ENCODE data around the gene TMEM74B.

Gene TMEM74B

DNA sequence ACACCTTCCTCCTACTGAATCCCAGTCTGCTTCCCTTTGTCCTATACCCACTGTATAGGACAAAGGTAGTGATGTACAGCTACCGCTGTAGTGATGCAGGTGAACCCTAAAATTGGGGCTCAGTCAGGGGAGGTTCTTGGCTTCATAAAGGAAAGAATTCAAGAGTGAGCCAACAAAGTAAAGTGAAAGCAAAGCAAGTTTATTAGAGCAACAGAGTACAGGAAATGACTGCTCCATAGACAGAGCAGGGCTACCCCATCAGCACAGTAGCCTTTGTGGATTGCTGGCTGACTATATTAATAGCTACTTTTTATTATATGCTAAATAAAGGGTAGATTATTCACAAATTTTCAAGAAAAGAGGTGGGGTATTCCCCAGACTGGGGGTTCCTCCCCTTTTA is 15.2 kb upstream of the TMEM74B start:
- TF ChIP-seq, protein P1, sequence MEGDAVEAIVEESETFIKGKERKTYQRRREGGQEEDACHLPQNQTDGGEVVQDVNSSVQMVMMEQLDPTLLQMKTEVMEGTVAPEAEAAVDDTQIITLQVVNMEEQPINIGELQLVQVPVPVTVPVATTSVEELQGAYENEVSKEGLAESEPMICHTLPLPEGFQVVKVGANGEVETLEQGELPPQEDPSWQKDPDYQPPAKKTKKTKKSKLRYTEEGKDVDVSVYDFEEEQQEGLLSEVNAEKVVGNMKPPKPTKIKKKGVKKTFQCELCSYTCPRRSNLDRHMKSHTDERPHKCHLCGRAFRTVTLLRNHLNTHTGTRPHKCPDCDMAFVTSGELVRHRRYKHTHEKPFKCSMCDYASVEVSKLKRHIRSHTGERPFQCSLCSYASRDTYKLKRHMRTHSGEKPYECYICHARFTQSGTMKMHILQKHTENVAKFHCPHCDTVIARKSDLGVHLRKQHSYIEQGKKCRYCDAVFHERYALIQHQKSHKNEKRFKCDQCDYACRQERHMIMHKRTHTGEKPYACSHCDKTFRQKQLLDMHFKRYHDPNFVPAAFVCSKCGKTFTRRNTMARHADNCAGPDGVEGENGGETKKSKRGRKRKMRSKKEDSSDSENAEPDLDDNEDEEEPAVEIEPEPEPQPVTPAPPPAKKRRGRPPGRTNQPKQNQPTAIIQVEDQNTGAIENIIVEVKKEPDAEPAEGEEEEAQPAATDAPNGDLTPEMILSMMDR (IDR thresholded peaks at IDR 0.05): no peak
- intact Hi-C loops (cut with DNase I; ENCODE audit: low total_unique reads): no loop called here
- H3K4me3 ChIP-seq: no peak overlapping the region
- no peak overlapping the region for H3K27ac ChIP-seq
- no peaks in the 10 kb centered on the region for H3K36me3 ChIP-seq
- no peaks in the 10 kb centered on the region for H3K4me1 ChIP-seq
- no peak for DNase-seq
- peaks cover 0 to 5% of the 10 kb centered on the region in 2 donors for H3K27me3 ChIP-seq
- no peaks in the 10 kb centered on the region for H3K9me3 ChIP-seq

DNA sequence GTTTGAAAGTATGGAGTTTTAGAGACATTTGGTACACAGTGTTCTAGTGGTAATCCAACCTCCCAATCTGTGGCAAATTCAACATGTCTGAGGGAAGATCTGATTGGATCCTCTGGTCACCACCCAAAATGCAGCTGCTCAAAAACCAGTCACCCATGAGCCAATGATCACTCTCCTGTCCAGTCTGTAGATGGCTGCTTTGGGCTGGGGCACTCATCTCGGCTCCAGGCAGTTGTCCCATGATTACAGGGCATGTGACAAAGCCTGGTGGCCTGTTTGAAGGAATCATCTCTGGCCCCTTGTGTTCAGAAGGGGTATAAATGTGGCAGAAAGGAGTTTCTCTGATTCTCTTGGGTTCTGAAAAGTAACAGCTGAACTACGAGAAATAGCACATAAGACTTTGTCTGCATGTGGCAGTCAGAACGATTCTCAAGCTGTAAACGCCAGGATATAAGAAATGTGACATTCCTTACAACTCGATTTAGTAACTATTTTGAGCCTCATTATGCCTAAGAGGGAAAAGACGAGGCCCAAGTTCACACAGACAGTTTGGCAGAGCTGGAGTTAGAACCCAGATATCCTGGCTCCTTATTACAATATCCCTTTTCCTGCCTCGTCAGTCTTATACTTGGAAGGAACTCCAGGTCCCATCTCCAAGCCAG is 14.6 kb upstream of the TMEM74B start:
- no peak for DNase-seq
- intact Hi-C loops (cut with DNase I; ENCODE audit: low total_unique reads): no loop called here
- H3K27me3 ChIP-seq: peaks cover 0 to 5% of the 10 kb centered on the region in 2 donors
- TF ChIP-seq, protein P1 (IDR thresholded peaks at IDR 0.05): no peak
- no peak overlapping the region for H3K4me3 ChIP-seq
- H3K4me1 ChIP-seq: no peaks in the 10 kb centered on the region
- no peak overlapping the region for H3K27ac ChIP-seq
- no peaks in the 10 kb centered on the region for H3K9me3 ChIP-seq
- no peaks in the 10 kb centered on the region for H3K36me3 ChIP-seq

DNA sequence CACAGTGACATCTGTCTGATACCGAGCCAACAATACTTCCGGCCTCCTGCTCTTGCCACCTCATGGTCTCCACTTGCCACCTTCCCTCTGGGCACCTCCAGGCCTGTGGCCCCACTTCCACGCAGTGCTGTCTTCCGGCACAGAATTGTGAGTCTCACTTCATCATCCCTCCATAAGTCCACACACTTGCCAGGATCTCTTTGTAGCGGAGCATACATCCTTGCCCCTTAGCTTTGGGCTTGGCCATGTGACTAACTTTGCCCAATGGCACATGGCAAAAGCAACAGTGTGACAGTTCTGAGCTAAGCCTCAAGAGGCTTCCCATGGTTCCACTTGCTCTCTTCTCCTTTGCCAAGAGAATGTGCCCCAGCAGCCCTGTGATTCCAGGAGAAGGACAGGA is 14.0 kb upstream of the TMEM74B start:
- TF ChIP-seq, protein P1 (IDR thresholded peaks at IDR 0.05): no peak
- no peak overlapping the region for H3K4me3 ChIP-seq
- H3K27ac ChIP-seq: no peak overlapping the region
- H3K4me1 ChIP-seq: no peaks in the 10 kb centered on the region
- H3K27me3 ChIP-seq: peaks cover 0 to under 1% of the 10 kb centered on the region in 2 donors
- intact Hi-C loops (cut with DNase I; ENCODE audit: low total_unique reads): no loop called here
- H3K36me3 ChIP-seq: no peaks in the 10 kb centered on the region
- H3K9me3 ChIP-seq: no peaks in the 10 kb centered on the region
- DNase-seq: no peak

DNA sequence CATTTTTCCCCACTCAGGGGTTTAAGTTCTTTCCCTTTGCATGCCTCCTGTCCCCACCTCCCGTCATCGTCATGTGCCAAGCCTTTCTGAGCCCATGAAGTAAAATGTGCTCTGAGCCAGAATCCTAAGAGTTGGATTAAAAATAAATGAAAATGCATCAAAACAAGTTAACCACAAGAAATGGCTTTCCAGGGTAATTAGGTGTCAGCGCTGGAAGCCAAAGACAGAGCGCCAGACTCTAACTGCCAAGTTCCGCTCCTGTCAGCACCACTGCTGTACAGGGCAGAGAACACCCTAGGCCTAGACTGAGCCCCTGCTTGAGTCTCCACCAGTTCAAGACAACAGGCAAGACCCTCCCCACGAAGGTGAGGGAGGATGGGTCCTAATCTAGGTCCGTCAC is 13.0 kb upstream of the TMEM74B start:
- TF ChIP-seq, protein P1 (IDR thresholded peaks at IDR 0.05): no peak
- H3K9me3 ChIP-seq: no peaks in the 10 kb centered on the region
- intact Hi-C loops (cut with DNase I; ENCODE audit: low total_unique reads): no loop called here
- H3K27ac ChIP-seq: no peak overlapping the region
- H3K4me3 ChIP-seq: no peak overlapping the region
- H3K4me1 ChIP-seq: no peaks in the 10 kb centered on the region
- no peak for DNase-seq
- H3K27me3 ChIP-seq: no peaks in the 10 kb centered on the region
- H3K36me3 ChIP-seq: no peaks in the 10 kb centered on the region

DNA sequence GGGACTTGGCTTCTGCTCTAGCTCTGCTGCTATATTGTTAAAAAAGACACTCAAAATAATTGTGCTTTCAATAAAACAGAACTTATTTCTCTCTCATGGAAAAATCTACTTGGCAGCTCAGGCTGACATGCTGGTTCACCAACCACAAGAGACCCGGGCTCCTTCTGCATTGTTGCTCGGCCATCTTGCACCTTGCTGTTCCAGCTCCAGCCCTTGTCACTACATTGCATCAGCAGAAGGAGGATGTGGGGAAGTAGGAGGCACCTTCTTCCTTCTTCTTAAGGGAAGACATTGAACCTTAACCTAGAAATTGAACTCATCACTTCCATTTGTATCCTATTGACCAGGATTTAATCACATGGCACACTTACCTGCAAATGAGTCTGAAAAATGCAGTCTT is 11.9 kb upstream of the TMEM74B start:
- Histone ChIP-seq H3K36me3 (no peaks in the 10 kb centered on the region), H3K4me3 (no peak overlapping the region), H3K27me3 (no peaks in the 10 kb centered on the region), H3K9me3 (no peaks in the 10 kb centered on the region), H3K4me1 (no peaks in the 10 kb centered on the region), H3K27ac (no peak overlapping the region)
- no peak for DNase-seq
- TF ChIP-seq, protein P1 (IDR thresholded peaks at IDR 0.05): no peak
- intact Hi-C loops (cut with DNase I; ENCODE audit: low total_unique reads): no loop called here

DNA sequence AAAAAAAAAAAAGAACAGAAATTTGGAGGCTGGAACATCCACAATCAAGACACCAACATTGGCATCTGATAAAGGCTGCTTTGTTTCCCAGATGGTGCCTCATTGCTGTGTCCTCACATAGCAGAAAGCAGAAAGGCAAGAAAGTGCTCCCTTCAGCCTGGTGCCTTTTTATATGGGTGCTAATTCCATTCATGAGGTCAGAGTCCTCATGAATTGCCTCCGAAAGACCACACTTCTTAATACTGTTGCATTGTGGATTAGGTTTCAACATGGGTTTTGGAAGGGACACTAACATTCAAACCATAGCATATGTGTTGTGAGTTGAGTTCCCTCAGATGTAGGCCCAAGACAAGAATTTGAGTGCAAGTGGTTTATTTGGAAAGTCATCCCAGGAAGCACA is 10.4 kb upstream of the TMEM74B start:
- Histone ChIP-seq H3K27me3 (no peaks in the 10 kb centered on the region), H3K9me3 (no peaks in the 10 kb centered on the region), H3K4me1 (no peaks in the 10 kb centered on the region), H3K36me3 (no peaks in the 10 kb centered on the region), H3K27ac (no peak overlapping the region), H3K4me3 (no peak overlapping the region)
- intact Hi-C loops (cut with DNase I; ENCODE audit: low total_unique reads): no loop called here
- TF ChIP-seq, protein P1 (IDR thresholded peaks at IDR 0.05): no peak
- DNase-seq: no peak

Measured in tibial artery (tissue), 4 donors.